ENCODE measurements around the gene SAMD13.

- no peak for TF ChIP-seq POLR2A (IDR thresholded peaks at IDR 0.05; ENCODE audit: low read depth, low read length)
- TF ChIP-seq TAF1 (IDR thresholded peaks at IDR 0.05; ENCODE audit: low read depth, low read length) = no peak
- no peak for TF ChIP-seq POLR2AphosphoS5 (IDR thresholded peaks at IDR 0.05; ENCODE audit: low read depth, low read length)
- TF ChIP-seq POU2F2 (IDR thresholded peaks at IDR 0.05; ENCODE audit: low read depth, low read length) = no peak
- TF ChIP-seq SPI1 (IDR thresholded peaks at IDR 0.05; ENCODE audit: low read depth, low read length) = no peak
- TF ChIP-seq PAX5 (IDR thresholded peaks at IDR 0.05; ENCODE audit: insufficient read depth, low read length, severe bottlenecking) = no peak
These were observed 9.4 kb upstream of the SAMD13 start for GRCh38 chr1:84291882-84292655.
